Kidney (tissue), 14 donors: Measurements from ENCODE around the gene ITGB5. TPM values are rescaled to one million over a fixed set of nuclear protein-coding genes. Genes with fewer than 3 reads are reported as not detected.

Experiments
- DNase-seq, 5 donors: peaks; one replicate each; pipeline ENCODE4 v3.0.0-alpha.2; 2013 to 2020
- FAIRE-seq: peaks from 2 replicates; lab custom pipeline; 2012; peaks lifted over from hg19 to GRCh38; lab: Jason Lieb, UNC
- H3K27ac ChIP-seq, 2 donors: one replicate each; pipeline ENCODE4 v1.7.0; 2013; ENCODE audit warnings: low read depth in 2 of 2, low read length in 2 of 2, inconsistent platforms in 1 of 2
- H3K27me3 ChIP-seq: one replicate; pipeline ENCODE4 v1.7.1; 2013; ENCODE audit warnings: low read length, inconsistent platforms; ENCODE audit not compliant: control insufficient read depth, insufficient read depth
- H3K36me3 ChIP-seq, 3 donors: one replicate each; pipeline versions ENCODE4 v1.7.0 to v1.7.1; 2013; ENCODE audit warnings: low read length in 3 of 3, control low read depth in 1 of 3, inconsistent platforms in 1 of 3; ENCODE audit not compliant: insufficient read depth in 3 of 3, control insufficient read depth in 2 of 3
- H3K4me1 ChIP-seq, 3 donors: one replicate each; pipeline versions ENCODE4 v1.7.0 to v1.7.1; 2013; ENCODE audit warnings: low read length in 3 of 3, inconsistent platforms in 1 of 3, low read depth in 1 of 3; ENCODE audit not compliant: control insufficient read depth in 2 of 3, insufficient read depth in 2 of 3
- H3K4me3 ChIP-seq, 3 donors: one replicate each; pipeline versions ENCODE4 v1.7.0 to v1.8.1; 2013; ENCODE audit warnings: low read length in 3 of 3, control low read depth in 1 of 3, inconsistent platforms in 1 of 3
- H3K9ac ChIP-seq, 3 donors: one replicate each; pipeline versions ENCODE4 v1.7.0 to v1.7.1; 2013; ENCODE audit warnings: low read length in 3 of 3, control low read depth in 1 of 3, inconsistent platforms in 1 of 3
- H3K9me3 ChIP-seq, 3 donors: one replicate each; pipeline versions ENCODE4 v1.7.0 to v1.7.1; 2013; ENCODE audit warnings: low read length in 3 of 3, control low read depth in 1 of 3, inconsistent platforms in 1 of 3; ENCODE audit not compliant: control insufficient read depth in 2 of 3, insufficient read depth in 1 of 3
- intact Hi-C: fragments of 100-400 bp; cut with DNase I; formaldehyde crosslinking; loops from one replicate; pipeline ENCODE4 v1.11.1; 2022
- polyA plus RNA-seq: library from polyadenylated mRNA; stranded (reverse); fragments of 350-450 nt; fragmentation: Illumina TruSeq; extraction: RNeasy Lipid Tissue Mini Kit (QIAGEN cat#74804); gene quantifications from one replicate; pipeline ENCODE4 v1.2.3, GENCODE V29; 2014; ENCODE audit warnings: low read depth, low replicate concordance; ENCODE audit not compliant: insufficient read depth
- total RNA-seq: library from RNA; stranded (reverse); fragmentation: NEBNext Ultra II Directional; extraction: Animal tissue kit (Norgen Biotek cat#: 25700); gene quantifications from one replicate; pipeline ENCODE4 v1.2.1, GENCODE V29; 2021
- TF ChIP-seq, protein P1 (sequence below): IDR thresholded peaks from 3 replicates; pipeline ENCODE4 v1.5.1; 2012; ENCODE audit warnings: mild to moderate bottlenecking, moderate library complexity, borderline replicate concordance; ENCODE audit not compliant: insufficient read depth; ENCODE audit errors: extremely low read depth
- donor health status: control.
- donor health status: control.
- donor health status: control.
- donor health status: control.
- donor health status: control.
- donor health status: DM: yes; HTN: yes; CAD: no.
- donor health status: Normal renal cell carcinoma (clear cell type).

Gene ITGB5
- total and polyA plus RNA-seq, 2 donors from 2014 or later = 115 TPM

DNA sequence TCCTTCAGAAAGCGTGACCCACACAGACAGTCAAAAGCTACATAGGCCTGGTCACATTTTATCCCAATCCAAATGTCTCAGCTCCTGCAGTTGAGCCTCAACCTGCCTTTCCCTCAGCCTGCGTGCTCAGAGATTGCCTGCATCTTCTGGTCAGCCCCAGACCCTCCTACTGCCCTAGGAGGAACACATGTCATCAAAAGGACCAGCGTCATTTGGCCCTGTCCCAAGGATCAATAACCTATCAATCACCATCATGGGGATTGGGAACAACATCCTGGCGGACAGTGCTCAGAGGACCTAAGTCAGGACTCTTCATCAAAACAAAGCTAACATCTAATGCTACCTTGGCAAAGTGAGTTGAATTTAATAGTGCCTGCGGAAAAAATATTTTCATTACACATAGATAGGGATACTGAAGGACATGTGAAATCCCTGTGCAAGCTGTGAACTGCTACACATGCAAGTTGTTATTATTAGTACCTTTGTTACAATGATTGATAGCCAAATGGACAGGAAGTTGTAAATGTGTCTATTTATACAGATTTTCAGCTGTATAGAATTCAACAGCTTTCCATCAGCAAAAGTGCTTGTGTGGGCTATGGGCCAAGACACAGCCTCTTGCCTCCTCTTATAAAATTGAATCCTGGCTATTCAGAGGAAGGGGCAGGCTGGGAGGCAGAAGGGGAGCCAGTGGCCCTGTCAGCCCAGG lies 109.2 kb downstream of the ITGB5 start:
- intact Hi-C loops = no loop called here
- H3K27ac ChIP-seq = no peak overlapping the region
- no peak for FAIRE-seq
- peak in 2 of 5 donors; percentile 66 to 78 for DNase-seq
- H3K4me1 ChIP-seq = peaks cover 0 to 52% (median 46%) of the 10 kb centered on the region in 3 donors
- H3K27me3 ChIP-seq = no peaks in the 10 kb centered on the region
- no peak overlapping the region for H3K4me3 ChIP-seq
- no peaks in the 10 kb centered on the region for H3K9me3 ChIP-seq
- H3K36me3 ChIP-seq = no peaks in the 10 kb centered on the region
- peak overlapping the region in 1 of 3 donors; percentile 10 for H3K9ac ChIP-seq
- TF ChIP-seq, protein P1, sequence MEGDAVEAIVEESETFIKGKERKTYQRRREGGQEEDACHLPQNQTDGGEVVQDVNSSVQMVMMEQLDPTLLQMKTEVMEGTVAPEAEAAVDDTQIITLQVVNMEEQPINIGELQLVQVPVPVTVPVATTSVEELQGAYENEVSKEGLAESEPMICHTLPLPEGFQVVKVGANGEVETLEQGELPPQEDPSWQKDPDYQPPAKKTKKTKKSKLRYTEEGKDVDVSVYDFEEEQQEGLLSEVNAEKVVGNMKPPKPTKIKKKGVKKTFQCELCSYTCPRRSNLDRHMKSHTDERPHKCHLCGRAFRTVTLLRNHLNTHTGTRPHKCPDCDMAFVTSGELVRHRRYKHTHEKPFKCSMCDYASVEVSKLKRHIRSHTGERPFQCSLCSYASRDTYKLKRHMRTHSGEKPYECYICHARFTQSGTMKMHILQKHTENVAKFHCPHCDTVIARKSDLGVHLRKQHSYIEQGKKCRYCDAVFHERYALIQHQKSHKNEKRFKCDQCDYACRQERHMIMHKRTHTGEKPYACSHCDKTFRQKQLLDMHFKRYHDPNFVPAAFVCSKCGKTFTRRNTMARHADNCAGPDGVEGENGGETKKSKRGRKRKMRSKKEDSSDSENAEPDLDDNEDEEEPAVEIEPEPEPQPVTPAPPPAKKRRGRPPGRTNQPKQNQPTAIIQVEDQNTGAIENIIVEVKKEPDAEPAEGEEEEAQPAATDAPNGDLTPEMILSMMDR = no peak

DNA sequence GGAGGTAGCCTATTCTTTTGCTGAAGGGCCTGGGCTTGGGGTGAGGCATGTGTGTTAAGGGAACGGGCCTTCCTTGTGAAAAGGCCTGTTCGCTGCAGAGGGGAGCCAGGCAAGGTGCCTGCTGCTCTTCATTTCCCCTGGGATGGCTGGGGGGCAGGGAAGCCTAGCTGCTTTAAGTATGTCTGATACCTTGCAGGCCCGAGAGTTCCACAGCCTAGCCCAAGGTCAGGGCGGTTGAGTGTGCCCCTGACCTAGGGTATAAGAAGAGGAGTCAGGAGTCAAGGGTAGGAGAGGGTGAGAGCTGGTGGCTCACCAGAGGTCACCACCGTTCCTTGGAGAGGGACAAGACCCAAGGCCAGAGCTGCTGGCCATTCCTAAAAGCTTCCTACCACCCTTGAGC lies 110.3 kb downstream of the ITGB5 start:
- Histone ChIP-seq H3K4me3 (no peak overlapping the region), H3K27ac (no peak overlapping the region), H3K9me3 (no peaks in the 10 kb centered on the region), H3K27me3 (no peaks in the 10 kb centered on the region), H3K36me3 (no peaks in the 10 kb centered on the region), H3K9ac (no peak overlapping the region), H3K4me1 (peaks cover 3 to 59% (median 48%) of the 10 kb centered on the region in 3 donors)
- TF ChIP-seq, protein P1 = no peak
- intact Hi-C loops = no loop called here
- FAIRE-seq (no peak), DNase-seq (no peak)

DNA sequence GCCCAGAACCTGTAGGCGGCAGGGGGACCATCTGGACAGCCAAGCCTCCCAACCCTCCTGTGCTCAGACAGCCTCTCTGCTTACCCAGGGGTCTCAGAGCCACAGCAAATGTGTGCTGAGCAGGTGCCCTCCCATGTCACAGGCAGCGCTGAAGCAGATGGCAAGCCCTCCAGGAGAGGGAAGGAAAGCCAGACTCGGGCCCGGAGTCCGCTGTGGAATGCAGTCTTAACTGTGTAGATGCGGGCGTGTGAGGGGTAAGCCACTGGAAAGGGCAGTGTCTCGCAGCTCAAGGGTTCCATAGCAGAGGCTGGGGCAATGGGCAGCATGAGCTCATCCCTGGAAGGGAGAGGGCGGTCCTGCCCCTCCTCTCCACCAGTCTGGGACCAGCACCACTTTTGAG lies 111.3 kb downstream of the ITGB5 start:
- Histone ChIP-seq H3K36me3 (no peaks in the 10 kb centered on the region), H3K9ac (no peak overlapping the region), H3K4me1 (peaks cover 5 to 51% (median 48%) of the 10 kb centered on the region in 3 donors), H3K27ac (no peak overlapping the region), H3K9me3 (no peaks in the 10 kb centered on the region), H3K27me3 (no peaks in the 10 kb centered on the region), H3K4me3 (no peak overlapping the region)
- FAIRE-seq (no peak), DNase-seq (no peak)
- intact Hi-C loops = no loop called here
- TF ChIP-seq, protein P1 = no peak
